ENCODE measurements around the gene MAST4.
A peak's percentile ranks its signal among the peaks of the same experiment; 100 is the strongest.

The MAST4 gene

DNA sequence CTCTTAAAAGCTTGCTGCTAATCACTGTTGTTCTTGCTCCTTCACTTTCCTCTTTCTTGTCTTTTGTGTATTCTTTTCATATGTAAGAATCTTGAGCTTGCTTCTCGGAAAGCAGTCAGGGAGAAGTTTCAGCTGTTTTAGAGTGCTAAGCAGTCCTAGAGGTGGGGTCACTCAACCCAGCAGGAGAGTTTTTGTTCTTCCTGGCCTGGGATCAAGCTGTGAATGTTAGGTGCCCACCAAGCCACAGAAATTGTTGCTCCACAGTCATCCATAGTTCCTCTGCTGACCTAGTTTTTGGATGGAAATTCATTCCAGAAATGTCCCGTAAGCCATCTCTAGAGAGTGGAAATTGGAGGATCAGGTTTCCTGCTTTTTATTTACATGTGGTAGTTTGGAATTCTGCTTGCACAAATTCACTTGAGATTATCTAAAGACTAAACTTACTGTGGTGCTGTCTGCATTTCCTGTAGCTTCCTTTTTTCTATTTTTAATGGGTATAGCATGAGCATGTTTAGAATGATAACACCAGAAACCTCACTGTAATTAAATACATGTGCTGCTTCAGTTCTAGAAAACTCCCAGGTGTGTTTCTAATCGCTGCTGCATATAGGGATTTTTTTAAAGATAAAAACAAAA, 108.7 kb downstream of the MAST4 start:
- peak overlapping the region; percentile 88 for H3K27ac ChIP-seq
- TF ChIP-seq EZH2 (IDR thresholded peaks at IDR 0.05): no peak
- TF ChIP-seq FOXP2 (optimal IDR thresholded peaks at IDR 0.05; ENCODE audit: control extremely low read depth, extremely low read length, insufficient read depth): no peak
- no peak for TF ChIP-seq POLR2AphosphoS5 (IDR thresholded peaks at IDR 0.05; ENCODE audit: borderline replicate concordance, low read depth, low read length)
- H3K9me3 ChIP-seq (ENCODE audit: low read depth, low read length): no peaks in the 10 kb centered on the region
- DNase-seq (ENCODE audit: low read depth, low spot score): peak; percentile 70
- H3K4me3 ChIP-seq: peak overlapping the region; percentile 49
- H3K9ac ChIP-seq (ENCODE audit: insufficient read length): peak overlapping the region; percentile 16
- no peaks in the 10 kb centered on the region for H3K36me3 ChIP-seq (ENCODE audit: insufficient read depth, low read length)

DNA sequence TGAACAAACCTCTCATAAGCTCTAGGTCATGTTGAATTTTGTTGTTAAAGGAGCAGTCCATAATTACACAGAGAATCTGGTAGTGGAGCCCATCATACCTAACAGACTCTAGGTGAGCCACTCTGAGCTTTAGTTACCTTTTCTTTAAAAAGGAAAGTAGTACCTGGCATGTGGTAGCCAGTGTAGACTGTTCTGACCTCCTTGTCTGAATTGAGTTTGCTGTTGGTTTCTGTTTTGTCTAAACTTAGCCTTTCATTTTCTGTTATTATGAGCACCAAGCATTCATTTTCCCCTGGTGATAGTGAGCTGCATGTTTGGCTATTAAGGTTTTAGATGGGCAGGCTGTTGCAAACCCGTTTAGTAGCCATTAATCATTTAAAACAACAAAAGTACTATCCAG, 112.2 kb downstream of the MAST4 start:
- 0 out of 2 replicates have a peak, but pooled peaks cover 4% of the 10 kb centered on the region for H3K36me3 ChIP-seq (ENCODE audit: insufficient read depth, low read length)
- H3K9me3 ChIP-seq (ENCODE audit: low read depth, low read length): peaks cover 7% of the 10 kb centered on the region; the same call in 1 of the 2 replicates
- H3K9ac ChIP-seq (ENCODE audit: insufficient read length): no peak overlapping the region
- DNase-seq (ENCODE audit: low read depth, low spot score): no peak
- H3K4me3 ChIP-seq: no peak overlapping the region
- no peak overlapping the region for H3K27ac ChIP-seq
- TF ChIP-seq FOXP2 (optimal IDR thresholded peaks at IDR 0.05; ENCODE audit: control extremely low read depth, extremely low read length, insufficient read depth): no peak
- no peak for TF ChIP-seq EZH2 (IDR thresholded peaks at IDR 0.05)
- TF ChIP-seq POLR2AphosphoS5 (IDR thresholded peaks at IDR 0.05; ENCODE audit: borderline replicate concordance, low read depth, low read length): no peak

DNA sequence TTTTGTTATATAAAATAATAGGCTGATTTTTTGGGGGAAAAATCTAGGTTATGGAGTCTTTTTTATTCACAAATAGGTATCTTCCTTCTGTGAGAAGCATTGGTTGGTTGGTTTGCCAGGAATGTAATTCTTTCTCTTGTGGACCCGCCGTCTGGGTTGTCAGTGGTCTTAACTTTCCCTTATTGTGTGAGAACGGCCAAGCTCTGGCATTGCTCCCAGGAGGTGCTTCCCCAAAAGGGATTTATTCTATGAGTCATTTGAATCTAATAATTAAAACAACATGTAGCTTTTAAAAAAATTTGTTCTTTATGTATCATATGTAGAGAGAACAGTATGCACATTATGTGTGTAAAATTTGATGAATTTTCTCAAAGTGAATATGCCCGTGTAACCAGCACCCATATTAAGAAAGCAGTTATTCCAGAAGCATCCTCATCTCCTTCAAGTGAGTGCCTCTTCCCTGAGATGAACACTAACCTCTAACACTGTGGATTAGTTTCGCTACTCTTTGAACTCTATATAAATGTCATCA, 114.4 kb downstream of the MAST4 start:
- DNase-seq (ENCODE audit: low read depth, low spot score): no peak
- 0 out of 2 replicates have a peak, but pooled peaks cover 4% of the 10 kb centered on the region for H3K36me3 ChIP-seq (ENCODE audit: insufficient read depth, low read length)
- no peak overlapping the region for H3K27ac ChIP-seq
- no peak overlapping the region for H3K9ac ChIP-seq (ENCODE audit: insufficient read length)
- peaks cover 7% of the 10 kb centered on the region; the same call in 1 of the 2 replicates for H3K9me3 ChIP-seq (ENCODE audit: low read depth, low read length)
- no peak for TF ChIP-seq POLR2AphosphoS5 (IDR thresholded peaks at IDR 0.05; ENCODE audit: borderline replicate concordance, low read depth, low read length)
- TF ChIP-seq FOXP2 (optimal IDR thresholded peaks at IDR 0.05; ENCODE audit: control extremely low read depth, extremely low read length, insufficient read depth): no peak
- TF ChIP-seq EZH2 (IDR thresholded peaks at IDR 0.05): no peak
- no peak overlapping the region for H3K4me3 ChIP-seq

DNA sequence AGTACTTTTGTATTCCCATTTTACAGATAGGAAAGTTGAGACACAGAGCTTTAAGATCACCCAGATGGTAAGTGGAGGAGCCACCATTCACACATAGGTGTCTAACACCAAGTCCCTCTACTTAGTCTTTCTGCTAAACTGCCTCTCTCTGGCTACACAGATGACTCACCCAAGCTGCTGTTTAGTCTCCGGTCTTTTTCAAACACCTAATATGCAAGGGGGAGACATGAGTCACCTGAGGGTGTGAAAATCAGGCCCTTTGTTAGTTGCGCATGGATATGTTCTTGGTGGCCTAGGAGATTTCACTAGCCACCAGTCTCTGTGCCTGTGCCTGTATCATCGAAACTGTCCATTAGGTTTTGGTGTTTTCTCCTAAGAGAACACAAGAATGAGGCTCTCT, 117.8 kb downstream of the MAST4 start:
- 0 out of 2 replicates have a peak, but pooled peaks cover 4% of the 10 kb centered on the region for H3K36me3 ChIP-seq (ENCODE audit: insufficient read depth, low read length)
- no peak overlapping the region for H3K9ac ChIP-seq (ENCODE audit: insufficient read length)
- DNase-seq (ENCODE audit: low read depth, low spot score): no peak
- no peak for TF ChIP-seq FOXP2 (optimal IDR thresholded peaks at IDR 0.05; ENCODE audit: control extremely low read depth, extremely low read length, insufficient read depth)
- TF ChIP-seq EZH2 (IDR thresholded peaks at IDR 0.05): no peak
- no peak for TF ChIP-seq POLR2AphosphoS5 (IDR thresholded peaks at IDR 0.05; ENCODE audit: borderline replicate concordance, low read depth, low read length)
- H3K27ac ChIP-seq: no peak overlapping the region
- H3K4me3 ChIP-seq: no peak overlapping the region
- H3K9me3 ChIP-seq (ENCODE audit: low read depth, low read length): peaks cover 7% of the 10 kb centered on the region; the same call in 1 of the 2 replicates

DNA sequence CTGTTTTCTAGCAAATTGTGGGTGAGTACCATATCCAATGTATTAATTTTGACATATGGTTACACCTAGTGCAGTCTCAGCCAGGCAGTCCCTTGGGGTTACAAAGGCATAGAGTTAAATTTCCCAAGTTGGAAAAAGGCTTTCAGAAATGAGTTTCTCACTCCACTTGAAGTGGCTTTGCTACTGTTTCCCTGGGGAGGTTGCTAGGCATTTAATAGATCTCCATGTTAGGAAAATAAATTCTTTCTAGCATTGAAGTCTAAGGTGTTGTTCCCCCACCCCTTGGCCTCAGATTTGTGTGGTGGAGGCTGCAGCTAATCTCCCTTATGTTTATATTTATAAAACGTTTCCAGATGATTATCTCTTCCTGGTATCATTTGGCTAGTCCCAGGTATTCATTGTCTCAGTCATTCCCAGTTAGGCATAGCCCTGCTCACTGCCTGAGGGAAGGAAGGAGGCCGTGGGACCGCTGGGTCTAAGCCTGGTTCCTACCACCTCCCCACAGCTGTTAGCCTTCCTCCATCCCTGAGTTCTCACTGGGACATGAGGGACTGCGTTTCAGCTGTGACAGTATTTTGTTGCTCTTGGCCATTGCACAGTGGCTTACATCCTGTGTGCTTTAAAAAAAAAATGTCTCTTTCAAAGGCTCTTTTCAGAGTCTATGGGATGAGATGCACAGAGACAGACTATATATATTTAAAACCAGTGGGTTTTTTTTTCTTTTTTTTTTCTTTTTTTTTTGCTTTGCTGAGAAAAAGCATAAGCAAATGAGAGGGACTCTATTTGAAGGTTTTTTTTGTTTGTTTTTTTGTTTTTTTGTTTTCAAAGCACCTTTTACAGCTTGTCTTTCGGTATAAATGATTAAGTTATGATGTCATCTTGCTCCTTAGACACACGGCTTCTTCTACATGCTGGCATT, 121.5 kb downstream of the MAST4 start:
- H3K27ac ChIP-seq: no peak overlapping the region
- no peaks in the 10 kb centered on the region for H3K9me3 ChIP-seq (ENCODE audit: low read depth, low read length)
- no peak for DNase-seq (ENCODE audit: low read depth, low spot score)
- TF ChIP-seq FOXP2 (optimal IDR thresholded peaks at IDR 0.05; ENCODE audit: control extremely low read depth, extremely low read length, insufficient read depth): no peak
- no peak for TF ChIP-seq POLR2AphosphoS5 (IDR thresholded peaks at IDR 0.05; ENCODE audit: borderline replicate concordance, low read depth, low read length)
- TF ChIP-seq EZH2 (IDR thresholded peaks at IDR 0.05): no peak
- no peak overlapping the region for H3K4me3 ChIP-seq
- H3K36me3 ChIP-seq (ENCODE audit: insufficient read depth, low read length): no peaks in the 10 kb centered on the region
- H3K9ac ChIP-seq (ENCODE audit: insufficient read length): no peak overlapping the region

DNA sequence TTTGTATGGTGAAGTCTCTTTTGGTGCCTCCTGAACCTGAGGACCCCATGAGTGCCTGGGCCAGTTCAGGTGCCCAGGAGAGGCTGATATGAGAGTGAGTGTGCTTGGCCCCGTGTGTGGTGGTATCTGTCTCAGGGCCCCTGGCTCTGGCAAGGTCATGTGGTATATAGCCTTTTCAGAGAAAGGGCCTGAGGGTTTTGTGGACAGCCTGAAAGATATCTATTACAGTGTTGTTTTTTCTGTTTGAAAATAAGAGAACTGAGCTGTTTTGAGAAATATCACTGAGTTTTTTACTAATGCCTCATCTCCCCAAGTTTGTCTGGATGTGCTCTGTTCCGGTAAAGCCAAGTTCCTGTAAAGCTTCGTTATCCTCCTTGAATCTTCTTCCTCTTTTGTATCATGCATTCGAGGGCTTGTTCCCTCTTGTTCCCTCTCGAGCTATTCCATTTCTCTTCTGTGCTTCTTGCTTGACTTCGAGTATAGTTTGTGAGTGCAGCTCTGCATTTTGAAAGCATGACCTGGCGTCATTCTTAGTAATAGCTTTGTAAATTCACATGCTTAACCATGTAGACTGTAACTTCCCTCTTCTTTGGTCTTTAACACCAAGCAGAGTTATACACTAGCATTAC, 122.3 kb downstream of the MAST4 start:
- Histone ChIP-seq H3K9me3 (ENCODE audit: low read depth, low read length) (no peaks in the 10 kb centered on the region), H3K9ac (ENCODE audit: insufficient read length) (no peak overlapping the region), H3K4me3 (no peak overlapping the region), H3K27ac (no peak overlapping the region), H3K36me3 (ENCODE audit: insufficient read depth, low read length) (no peaks in the 10 kb centered on the region)
- TF ChIP-seq POLR2AphosphoS5 (IDR thresholded peaks at IDR 0.05; ENCODE audit: borderline replicate concordance, low read depth, low read length) (no peak), EZH2 (IDR thresholded peaks at IDR 0.05) (no peak), FOXP2 (optimal IDR thresholded peaks at IDR 0.05; ENCODE audit: control extremely low read depth, extremely low read length, insufficient read depth) (no peak)
- no peak for DNase-seq (ENCODE audit: low read depth, low spot score)

DNA sequence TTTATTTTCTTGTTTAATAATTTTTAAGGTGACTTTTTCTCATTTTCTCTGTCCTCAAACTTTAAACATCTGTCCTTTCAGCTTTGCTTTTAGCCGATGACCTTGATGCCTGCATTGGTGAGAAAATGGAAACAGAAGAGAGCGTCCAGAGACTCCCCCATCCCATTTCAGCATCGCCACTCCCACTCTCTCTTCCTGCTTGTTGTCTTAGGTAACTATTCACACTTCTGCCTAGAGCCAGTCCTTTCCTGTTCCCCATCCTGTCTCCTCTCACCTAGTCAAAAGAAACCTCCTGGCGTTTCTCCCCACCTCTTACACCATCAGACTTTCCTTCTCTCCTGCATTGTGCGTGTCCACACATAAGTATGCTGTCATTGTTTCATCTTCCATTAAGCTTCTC, 124.6 kb downstream of the MAST4 start:
- no peak overlapping the region for H3K27ac ChIP-seq
- no peak overlapping the region for H3K9ac ChIP-seq (ENCODE audit: insufficient read length)
- TF ChIP-seq EZH2 (IDR thresholded peaks at IDR 0.05) (no peak), FOXP2 (optimal IDR thresholded peaks at IDR 0.05; ENCODE audit: control extremely low read depth, extremely low read length, insufficient read depth) (no peak), POLR2AphosphoS5 (IDR thresholded peaks at IDR 0.05; ENCODE audit: borderline replicate concordance, low read depth, low read length) (no peak)
- no peaks in the 10 kb centered on the region for H3K36me3 ChIP-seq (ENCODE audit: insufficient read depth, low read length)
- no peak overlapping the region for H3K4me3 ChIP-seq
- DNase-seq (ENCODE audit: low read depth, low spot score): no peak
- H3K9me3 ChIP-seq (ENCODE audit: low read depth, low read length): no peaks in the 10 kb centered on the region

DNA sequence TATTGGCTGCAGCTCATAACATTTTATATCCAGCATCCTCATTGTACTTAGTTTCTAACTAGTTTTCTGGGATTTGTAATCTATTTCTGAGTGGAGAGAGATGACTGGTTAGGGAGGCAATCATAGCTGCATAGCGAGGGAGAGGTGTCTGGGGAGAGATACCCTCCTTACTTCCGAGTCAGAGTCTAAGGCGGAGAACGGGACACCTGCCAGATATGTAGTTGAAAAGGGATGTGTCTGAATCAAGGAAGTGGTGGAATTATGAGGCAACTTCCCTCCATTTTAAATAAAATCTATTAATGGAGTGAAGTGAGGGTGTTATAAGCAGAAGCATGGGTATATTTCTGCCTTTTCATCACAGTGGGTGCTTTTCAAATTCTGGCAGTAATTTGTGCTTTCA, 126.5 kb downstream of the MAST4 start:
- Histone ChIP-seq H3K36me3 (ENCODE audit: insufficient read depth, low read length) (no peaks in the 10 kb centered on the region), H3K9me3 (ENCODE audit: low read depth, low read length) (no peaks in the 10 kb centered on the region), H3K9ac (ENCODE audit: insufficient read length) (no peak overlapping the region), H3K27ac (no peak overlapping the region), H3K4me3 (no peak overlapping the region)
- no peak for DNase-seq (ENCODE audit: low read depth, low spot score)
- TF ChIP-seq POLR2AphosphoS5 (IDR thresholded peaks at IDR 0.05; ENCODE audit: borderline replicate concordance, low read depth, low read length) (no peak), EZH2 (IDR thresholded peaks at IDR 0.05) (no peak), FOXP2 (optimal IDR thresholded peaks at IDR 0.05; ENCODE audit: control extremely low read depth, extremely low read length, insufficient read depth) (no peak)

All from SK-N-MC (cell line).